ENCODE data around the gene HLA-DQB2.

DNA sequence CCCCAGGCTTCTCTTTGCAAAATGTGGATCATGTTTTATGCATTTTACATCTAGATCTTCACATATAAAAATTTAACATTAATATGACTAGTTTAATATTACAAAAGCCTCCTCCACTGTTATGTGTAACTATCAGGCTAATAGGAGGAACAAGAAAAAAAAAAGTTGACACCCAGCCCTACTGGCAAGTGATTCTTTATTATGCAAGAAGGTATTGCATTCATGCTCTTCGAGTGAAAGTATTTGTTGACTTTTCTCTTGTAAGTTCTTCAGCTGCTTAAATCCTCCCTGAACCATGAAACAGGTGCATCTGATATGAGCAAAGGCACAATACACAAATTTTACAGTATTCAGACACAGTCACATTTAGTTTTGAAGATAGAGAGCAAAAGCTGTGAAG lies 716 bp upstream of the HLA-DQB2 start:
- TF ChIP-seq CTCF (conservative IDR thresholded peaks at IDR 0.05; ENCODE audit: low read depth, low read length) (no peak), EZH2 (IDR thresholded peaks at IDR 0.05; ENCODE audit: low read length, unreplicated experiment) (no peak)

Measured in PC-3 (cell line).